IMR-90 (cell line): Measurements from ENCODE around the gene PLSCR3. TPM values are rescaled to one million over a fixed set of nuclear protein-coding genes. Genes with fewer than 3 reads are reported as not detected.

Source experiments
- ATAC-seq: fragments of 200-7000 bp; cut with Tn5 transposase; 2 replicates; pipeline ENCODE4 v1.9.1; 2020; ENCODE audit warnings: low read depth, mild to moderate bottlenecking, moderate library complexity
- BruUV-seq: library from RNA; stranded (reverse); fragments of 400-500 nt; replicated peaks from 2 replicates; lab custom pipeline; 2021; lab: Mats Ljungman, UMichigan
- CTCF ChIA-PET: fragments of 300-600 bp; formaldehyde crosslinking; extraction: SDS; loops from one replicate; lab custom pipeline; 2021; ENCODE audit warnings: antibody characterized with exemption; lab: Yijun Ruan, JAX
- POLR2A ChIA-PET: fragments of 300-600 bp; sonication (Branson Sonifier 250); formaldehyde crosslinking; loops from one replicate; lab custom pipeline; 2022; ENCODE audit warnings: antibody characterized with exemption; ENCODE audit not compliant: unreplicated experiment; lab: Charles Lee
- DNase-seq: peaks from one replicate; pipeline ENCODE4 v3.0.0; 2013
- H2AFZ ChIP-seq: replicated peaks from 2 replicates; pipeline ENCODE3; 2013; ENCODE audit warnings: low read length, mild to moderate bottlenecking; ENCODE audit not compliant: poor library complexity
- H2AK5ac ChIP-seq: 2 replicates; pipeline ENCODE4 v1.6.1; 2013; ENCODE audit warnings: low read depth, low read length, inconsistent platforms
- H2AK9ac ChIP-seq: replicated peaks from 2 replicates; pipeline ENCODE3; 2013; ENCODE audit warnings: mild to moderate bottlenecking, low read depth, low read length, moderate library complexity; ENCODE audit not compliant: poor library complexity
- H2BK120ac ChIP-seq: 2 replicates; pipeline ENCODE4 v1.6.1; 2013; ENCODE audit warnings: low read depth, low read length, inconsistent platforms
- H2BK15ac ChIP-seq: 3 replicates; pipeline ENCODE4 v1.6.1; 2013; ENCODE audit warnings: low read depth, low read length, inconsistent platforms
- H2BK20ac ChIP-seq: 2 replicates; pipeline ENCODE4 v1.6.1; 2013; ENCODE audit warnings: low read depth, mild to moderate bottlenecking, inconsistent platforms, low read length, moderate library complexity
- H2BK5ac ChIP-seq: 2 replicates; pipeline ENCODE4 v1.6.1; 2013; ENCODE audit warnings: mild to moderate bottlenecking, low read depth, low read length, inconsistent platforms; ENCODE audit not compliant: poor library complexity, severe bottlenecking
- H3K14ac ChIP-seq: replicated peaks from 2 replicates; pipeline ENCODE4 v1.6.1; 2013; ENCODE audit warnings: low read depth, low read length, inconsistent platforms
- H3K18ac ChIP-seq: 2 replicates; pipeline ENCODE4 v1.6.1; 2013; ENCODE audit warnings: low read depth, low read length, control low read depth
- H3K23ac ChIP-seq: 2 replicates; pipeline ENCODE4 v1.6.1; 2013; ENCODE audit warnings: low read depth, low read length, inconsistent platforms
- H3K27ac ChIP-seq: 2 replicates; pipeline ENCODE4 v1.5.1; 2013; ENCODE audit warnings: mild to moderate bottlenecking, control low read depth, low read length; ENCODE audit not compliant: insufficient read depth
- H3K27me3 ChIP-seq: 2 replicates; pipeline ENCODE4 v1.6.1; 2013; ENCODE audit warnings: low read length; ENCODE audit not compliant: control insufficient read depth, insufficient read depth
- H3K36me3 ChIP-seq: 2 replicates; pipeline ENCODE4 v1.6.1; 2013; ENCODE audit warnings: low read length, mixed read lengths; ENCODE audit not compliant: control insufficient read depth, insufficient read depth
- H3K4ac ChIP-seq: 2 replicates; pipeline ENCODE4 v1.6.1; 2013; ENCODE audit warnings: low read depth, low read length, inconsistent platforms
- H3K4me1 ChIP-seq: 2 replicates; pipeline ENCODE4 v1.6.1; 2013; ENCODE audit warnings: low read length, mixed read lengths; ENCODE audit not compliant: control insufficient read depth, insufficient read depth
- H3K4me2 ChIP-seq: 2 replicates; pipeline ENCODE4 v1.6.1; 2013; ENCODE audit warnings: low read depth, mild to moderate bottlenecking, control low read depth, low read length, moderate library complexity
- H3K4me3 ChIP-seq: 2 replicates; pipeline ENCODE4 v1.5.1; 2013; ENCODE audit warnings: low read depth, mild to moderate bottlenecking, control low read depth, low read length, moderate library complexity; ENCODE audit not compliant: insufficient read depth
- H3K56ac ChIP-seq: 2 replicates; pipeline ENCODE4 v1.6.1; 2013; ENCODE audit warnings: low read length, inconsistent platforms; ENCODE audit not compliant: insufficient read depth; ENCODE audit errors: extremely low read depth
- H3K79me1 ChIP-seq, 2 experiments: 2 replicates each; pipeline ENCODE4 v1.6.1; 2013; ENCODE audit warnings: low read length in 2 of 2, inconsistent platforms in 1 of 2, low read depth in 1 of 2
- H3K9ac ChIP-seq: 2 replicates; pipeline ENCODE4 v1.6.1; 2013; ENCODE audit warnings: low read depth, low read length, control low read depth
- H3K9me1 ChIP-seq: 2 replicates; pipeline ENCODE4 v1.6.1; 2013; ENCODE audit warnings: low read length, inconsistent platforms; ENCODE audit not compliant: insufficient read depth
- H3K9me3 ChIP-seq: 2 replicates; pipeline ENCODE4 v1.6.1; 2013; ENCODE audit warnings: low read length; ENCODE audit not compliant: control insufficient read depth, insufficient read depth
- H4K20me1 ChIP-seq: 2 replicates; pipeline ENCODE4 v1.6.1; 2013; ENCODE audit warnings: low read length, inconsistent platforms; ENCODE audit not compliant: insufficient read depth
- H4K5ac ChIP-seq: 2 replicates; pipeline ENCODE4 v1.6.1; 2013; ENCODE audit warnings: mild to moderate bottlenecking, low read depth, low read length, control low read depth
- H4K8ac ChIP-seq, 2 experiments: 2 replicates each; pipeline ENCODE4 v1.6.1; 2013; ENCODE audit warnings: low read depth in 2 of 2, low read length in 2 of 2, control low read depth in 1 of 2, inconsistent platforms in 1 of 2
- H4K91ac ChIP-seq: 2 replicates; pipeline ENCODE4 v1.6.1; 2013; ENCODE audit warnings: low read depth, low read length, inconsistent platforms; ENCODE audit not compliant: insufficient read depth
- BHLHE40 ChIP-seq: fragments of 150-350 bp; IDR thresholded peaks from 2 replicates; pipeline ENCODE4 v1.6.1; 2016; ENCODE audit warnings: mild to moderate bottlenecking, low read depth, low read length
- CEBPB ChIP-seq: IDR thresholded peaks from 2 replicates; pipeline ENCODE4 v1.6.1; 2012; ENCODE audit warnings: low read depth, low read length, improper control_type of control experiment
- CHD1 ChIP-seq: IDR thresholded peaks from 2 replicates; pipeline ENCODE4 v1.6.1; 2012; ENCODE audit warnings: low read depth, low read length, improper control_type of control experiment
- CTCF ChIP-seq: conservative IDR thresholded peaks from 2 replicates; pipeline ENCODE4 v1.5.1; 2012; ENCODE audit warnings: mild to moderate bottlenecking, low read depth, low read length, improper control_type of control experiment
- ELK1 ChIP-seq: fragments of 150-350 bp; IDR thresholded peaks from 2 replicates; pipeline ENCODE4 v1.6.1; 2016; ENCODE audit warnings: low read depth, mild to moderate bottlenecking, low read length, moderate library complexity, borderline replicate concordance
- FOS ChIP-seq: fragments of 150-350 bp; IDR thresholded peaks from 2 replicates; pipeline ENCODE4 v1.6.1; 2016; ENCODE audit warnings: low read depth, low read length
- MAFK ChIP-seq: IDR thresholded peaks from 2 replicates; pipeline ENCODE4 v1.6.1; 2012; ENCODE audit warnings: low read depth, low read length, improper control_type of control experiment
- MAZ ChIP-seq: IDR thresholded peaks from 2 replicates; pipeline ENCODE4 v1.6.1; 2012; ENCODE audit warnings: low read depth, mild to moderate bottlenecking, low read length, improper control_type of control experiment, moderate library complexity, borderline replicate concordance
- MXI1 ChIP-seq: IDR thresholded peaks from 2 replicates; pipeline ENCODE4 v1.6.1; 2012; ENCODE audit warnings: low read depth, mild to moderate bottlenecking, low read length, moderate library complexity, borderline replicate concordance
- NFE2L2 ChIP-seq: fragments of 150-350 bp; IDR thresholded peaks from 2 replicates; pipeline ENCODE4 v1.6.1; 2016; ENCODE audit warnings: low read depth, mild to moderate bottlenecking, low read length
- POLR2A ChIP-seq: IDR thresholded peaks from 2 replicates; pipeline ENCODE4 v1.6.1; 2012; ENCODE audit warnings: mild to moderate bottlenecking, low read depth, low read length
- RAD21 ChIP-seq: IDR thresholded peaks from 2 replicates; pipeline ENCODE4 v1.6.1; 2012; ENCODE audit warnings: low read length, improper control_type of control experiment
- RCOR1 ChIP-seq: IDR thresholded peaks from 2 replicates; pipeline ENCODE4 v1.6.1; 2012; ENCODE audit warnings: mild to moderate bottlenecking, low read length, improper control_type of control experiment; ENCODE audit not compliant: insufficient replicate concordance
- RFX5 ChIP-seq: IDR thresholded peaks from 2 replicates; pipeline ENCODE4 v1.8.0; 2012; ENCODE audit warnings: low read depth, mild to moderate bottlenecking, low read length, moderate library complexity
- SMC3 ChIP-seq: fragments of 150-350 bp; IDR thresholded peaks from 2 replicates; pipeline ENCODE4 v1.6.1; 2016; ENCODE audit warnings: low read depth, mild to moderate bottlenecking, antibody characterized with exemption, low read length, moderate library complexity
- USF2 ChIP-seq: fragments of 150-350 bp; IDR thresholded peaks from 2 replicates; pipeline ENCODE4 v1.6.1; 2017; ENCODE audit warnings: mild to moderate bottlenecking, antibody characterized with exemption, low read length, low read depth
- WGBS, 2 experiments: methylation state at CpG; one replicate each; pipeline versions ENCODE4 v1.1.5 to v1.1.7; 2013; ENCODE audit warnings: missing lambda C conversion rate in 2 of 2; ENCODE audit not compliant: insufficient read length in 1 of 2; ENCODE audit errors: extremely low coverage in 2 of 2; 5-methylcytosine and 5-hydroxymethylcytosine counted together
- dilution Hi-C: fragments of 300-500 bp; cut with HindIII; formaldehyde crosslinking; loops from one replicate; pipeline ENCODE4 v1.14.3; 2018; ENCODE audit warnings: low sequenced_read_pairs; ENCODE audit not compliant: unreplicated experiment
- in situ Hi-C: fragments of 300-500 bp; cut with MboI; formaldehyde crosslinking; loops from 3 replicates; pipeline ENCODE4 v1.14.3; 2019; ENCODE audit warnings: low sequenced_read_pairs, inconsistent platforms, mixed read lengths
- intact Hi-C: fragments of 100-400 bp; cut with micrococcal nuclease; formaldehyde crosslinking; loops from 2 replicates; pipeline ENCODE4 v1.10.0; 2022
- polyA plus RNA-seq, 3 experiments: library from polyadenylated mRNA; depleted of rRNA; stranded (reverse); fragments of >200 nt; gene quantifications; 2 replicates each; pipeline ENCODE4 v1.2.3, GENCODE V29; 2012; ENCODE audit warnings: low replicate concordance in 1 of 3
- total RNA-seq: library from RNA; depleted of rRNA; stranded (reverse); fragments of >200 nt; gene quantifications from 2 replicates; pipeline ENCODE4 v1.2.3, GENCODE V29; 2012

The PLSCR3 gene
- total and polyA plus RNA-seq, 2 of the 4 experiments (the other 2 are of a cell fraction) = 6.1 to 116 TPM

GRCh38 chr17:7355053-7355452 is 39.3 kb downstream of the PLSCR3 start, which contains the start of gene TMEM95:
Gene TMEM95, plus strand, starts transcription at chr17:7355156. Its CDS starts 49 bp downstream, at chr17:7355205.
- peaks cover 21% of the 10 kb centered on the region for H3K9me1 ChIP-seq
- 34% methylated on average over 5 of the region's 10 CpGs; no CpG with 5 or more reads in 1 of the 2 experiments for WGBS, 2 experiments
- peak within 1 kb of the TSS; percentile 58 for H2BK20ac ChIP-seq
- no peak for DNase-seq
- POLR2A ChIA-PET = no interaction called here
- no TSS peak for BruUV-seq
- H2BK120ac ChIP-seq = peak within 1 kb of the TSS; percentile 48; the same call in 1 of the 2 replicates
- peak within 1 kb of the TSS; percentile 38 for H2BK5ac ChIP-seq
- H3K27ac ChIP-seq = peak within 1 kb of the TSS; percentile 17; the same call in 1 of the 2 replicates
- CTCF ChIA-PET = interaction anchor here (0.9 to 4.1 kb wide), 2 partner anchors 17 to 206 kb away, joined by 3 to 19 read pairs; partner anchors contain the start of gene SENP3
- no peak within 1 kb of the TSS for H3K56ac ChIP-seq
- H4K8ac ChIP-seq = peak within 1 kb of the TSS in 1 of 2 experiments; percentile 66; a peak in 2 of 4 replicates
- no peaks in the 10 kb centered on the region for H3K27me3 ChIP-seq
- H2BK15ac ChIP-seq = peak within 1 kb of the TSS; percentile 21; the same call in 1 of the 3 replicates
- peak within 1 kb of the TSS; percentile 55 for H3K4ac ChIP-seq
- peaks cover 20 to 47% of the 10 kb centered on the region in 2 experiments; a peak in 3 of 4 replicates for H3K79me1 ChIP-seq
- H3K36me3 ChIP-seq = no peaks in the 10 kb centered on the region
- H4K20me1 ChIP-seq = peaks cover 18% of the 10 kb centered on the region
- H4K91ac ChIP-seq = peak within 1 kb of the TSS; percentile 66
- H3K14ac ChIP-seq = peak within 1 kb of the TSS; percentile 55
- intact Hi-C loops = no loop called here
- dilution Hi-C loops = no loop called here
- peak within 1 kb of the TSS; percentile 68 for H3K4me2 ChIP-seq
- peak within 1 kb of the TSS; percentile 83 for H3K23ac ChIP-seq
- H2AFZ ChIP-seq = peak within 1 kb of the TSS; percentile 83
- peaks cover 32% of the 10 kb centered on the region for H3K4me1 ChIP-seq
- no peak within 1 kb of the TSS for H3K18ac ChIP-seq
- H2AK9ac ChIP-seq = peak within 1 kb of the TSS; percentile 91
- ATAC-seq = no peak
- TF ChIP-seq USF2 = no peak
- no peak for TF ChIP-seq CEBPB
- no peak for TF ChIP-seq MXI1
- TF ChIP-seq ELK1 = no peak
- no peak for TF ChIP-seq RAD21
- no peak for TF ChIP-seq POLR2A
- no peak for TF ChIP-seq RFX5
- no peak for TF ChIP-seq CTCF
- TF ChIP-seq CHD1 = no peak
- TF ChIP-seq BHLHE40 = no peak
- no peak for TF ChIP-seq FOS
- TF ChIP-seq MAZ = no peak
- TF ChIP-seq MAFK = no peak
- TF ChIP-seq SMC3 = no peak
- TF ChIP-seq NFE2L2 = no peak
- TF ChIP-seq RCOR1 = no peak
- 0 out of 2 replicates have a peak within 1 kb of the TSS, but pooled peaks have one; percentile 26 for H4K5ac ChIP-seq
- H3K4me3 ChIP-seq = no peak within 1 kb of the TSS
- H3K9me3 ChIP-seq = no peaks in the 10 kb centered on the region
- in situ Hi-C loops = loop anchor here (5.0 to 10.0 kb wide), 2 partner anchors 37 to 200 kb away; partner anchors contain the start of genes PLSCR3 and TNFSF13
- peak within 1 kb of the TSS; percentile 94 for H2AK5ac ChIP-seq
- H3K9ac ChIP-seq = peak within 1 kb of the TSS; percentile 18; the same call in 1 of the 2 replicates
